ENCODE measurements around the gene AKR1A1.
"Not testable (repeated sequence)": the region's sequence is repeated elsewhere in the genome, so short reads cannot be mapped to it uniquely, and the experiment has no call there.

The AKR1A1 gene

DNA sequence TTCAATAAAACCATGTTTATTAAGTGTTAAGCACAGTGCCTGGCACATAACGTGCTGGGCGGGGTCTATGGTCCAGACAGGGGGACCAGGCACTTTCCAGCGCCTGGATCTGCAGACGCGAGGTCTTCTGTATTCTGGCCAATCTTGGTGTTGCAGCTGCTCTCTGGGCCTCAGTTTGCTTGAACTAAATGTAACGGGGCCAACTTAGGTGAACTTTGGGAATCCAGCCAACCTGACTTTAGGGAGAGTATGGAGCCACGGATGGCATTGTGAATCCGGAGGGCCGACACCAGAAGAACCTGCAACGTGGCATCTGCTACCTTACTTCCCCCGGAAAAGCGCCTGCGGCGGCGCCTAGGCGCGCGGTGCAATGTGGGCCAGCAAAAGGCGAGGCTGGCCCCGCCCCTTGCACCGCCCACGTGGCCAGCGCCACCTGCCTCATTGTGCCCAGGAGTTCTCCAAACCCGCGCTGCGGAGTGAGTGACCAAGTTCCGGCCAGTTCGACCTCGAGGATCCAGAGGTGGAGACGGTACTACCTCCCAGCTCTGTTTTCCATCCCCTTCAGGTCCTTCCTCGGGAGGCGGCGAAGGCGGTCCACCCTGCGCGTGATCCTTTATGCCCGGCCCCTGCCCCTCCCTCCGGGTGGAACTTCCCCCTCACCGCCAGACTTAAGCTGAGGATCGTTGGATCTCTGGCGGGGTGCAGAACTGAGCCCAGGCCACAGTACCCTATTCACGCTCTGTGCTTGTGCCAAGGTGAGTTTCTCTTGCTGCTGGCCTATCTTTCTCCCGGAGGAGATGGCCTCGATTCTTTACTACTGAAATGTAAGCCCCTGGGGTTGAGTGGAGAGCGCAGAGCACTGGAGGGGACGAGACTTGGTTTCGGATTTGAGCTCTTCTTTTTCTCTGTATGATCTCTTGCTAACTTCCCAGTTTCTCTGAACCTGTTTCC, at the start of gene AKR1A1:
TSS of gene AKR1A1 (plus strand) at position 426 of the 951 bp plus-strand sequence. CDS start 10,969 bp downstream, outside the sequence.
- peak; percentile 92 for DNase-seq (ENCODE audit: low spot score)

DNA sequence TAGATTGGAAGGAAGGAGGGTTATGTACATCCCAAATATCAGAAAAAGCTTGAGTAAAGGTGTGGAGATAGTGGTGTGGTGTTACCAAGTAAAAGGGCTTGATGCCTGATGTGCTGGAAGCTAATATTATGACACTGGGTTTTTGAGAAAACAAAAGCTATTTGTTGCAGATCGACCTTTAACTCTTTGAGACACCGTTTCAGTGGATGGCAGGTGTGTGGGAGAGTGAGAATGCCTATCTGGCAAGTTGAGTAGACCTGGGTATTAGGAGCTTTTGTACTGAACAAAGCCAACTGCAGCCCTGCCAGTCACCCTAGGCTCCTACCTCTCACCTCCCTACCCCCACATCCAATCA, 49.1 kb upstream of the AKR1A1 start:
- no peak for DNase-seq (ENCODE audit: low spot score)

DNA sequence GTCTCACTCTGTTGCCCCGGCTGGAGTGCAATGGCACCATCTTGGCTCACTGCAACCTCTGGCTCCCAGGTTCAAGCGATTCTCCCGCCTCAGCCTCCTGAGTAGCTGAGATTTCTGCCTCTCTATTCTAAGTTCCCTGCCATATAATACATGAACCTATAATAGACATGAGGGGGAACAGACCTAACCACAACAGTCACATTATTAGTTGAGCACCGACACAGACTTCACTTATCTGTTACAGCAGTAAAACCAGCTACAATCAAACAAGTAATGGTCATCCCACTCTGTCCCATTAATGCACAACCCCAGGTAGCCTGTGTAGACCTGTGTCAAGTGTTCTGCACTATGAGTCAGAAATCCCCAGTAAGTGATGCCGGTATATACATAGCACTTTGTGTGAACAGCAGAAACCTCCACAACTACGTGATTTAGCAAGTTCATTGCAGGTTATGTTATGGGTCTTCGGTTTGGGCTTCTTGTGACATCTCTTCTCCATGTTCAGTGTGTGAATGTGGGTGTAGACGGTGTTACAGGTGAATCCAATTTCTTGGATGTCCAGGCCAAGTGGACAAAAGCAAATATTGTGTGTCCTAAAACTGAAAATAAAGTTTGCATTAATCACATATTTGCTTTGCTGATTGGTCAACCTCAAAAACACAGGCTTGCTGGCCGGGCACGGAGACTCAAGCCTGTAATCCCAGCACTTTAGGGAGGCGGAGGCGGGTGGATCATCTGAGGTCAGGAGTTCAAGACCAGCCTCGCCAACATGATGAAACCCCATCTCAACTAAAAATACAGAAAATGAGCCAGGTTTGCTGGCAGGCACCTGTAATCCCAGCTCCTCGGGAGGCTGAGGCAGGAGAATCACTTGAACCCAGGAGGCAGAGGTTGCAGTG, 46.9 kb upstream of the AKR1A1 start:
- no peak for DNase-seq (ENCODE audit: low spot score)

DNA sequence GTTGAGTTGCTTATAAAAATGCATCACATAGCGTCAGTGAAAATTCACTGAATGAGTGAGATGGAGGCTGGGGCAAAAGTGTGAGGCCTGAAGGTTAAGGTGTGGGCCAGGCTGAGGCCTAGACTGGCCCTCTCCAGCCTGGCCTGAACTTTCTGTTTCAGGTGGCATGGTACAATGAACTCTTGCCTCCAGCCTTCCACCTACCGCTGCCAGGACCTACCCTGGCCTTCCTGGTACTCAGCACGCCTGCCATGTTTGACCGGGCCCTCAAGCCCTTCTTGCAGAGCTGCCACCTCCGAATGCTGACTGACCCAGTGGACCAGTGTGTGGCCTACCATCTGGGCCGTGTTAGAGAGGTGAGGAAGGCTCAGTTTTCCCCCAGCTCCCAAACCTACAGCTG, 43.4 kb upstream of the AKR1A1 start:
- DNase-seq (ENCODE audit: low spot score) = no peak

DNA sequence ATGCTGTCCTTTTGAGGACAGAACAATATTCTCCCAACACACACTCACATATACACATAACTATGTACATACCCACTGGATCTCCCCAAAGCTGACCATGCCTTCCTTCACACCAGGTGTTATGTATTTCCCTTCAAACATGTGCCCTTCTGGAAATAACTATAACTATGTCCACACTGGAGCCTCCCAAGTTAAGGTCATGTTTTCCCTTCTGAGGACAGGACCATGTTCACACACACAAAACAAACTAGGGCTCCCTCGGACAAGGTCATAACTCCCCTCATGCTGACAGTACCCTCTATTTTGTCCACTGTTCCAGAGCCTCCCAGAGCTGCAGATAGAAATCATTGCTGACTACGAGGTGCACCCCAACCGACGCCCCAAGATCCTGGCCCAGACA, 42.7 kb upstream of the AKR1A1 start:
- no peak for DNase-seq (ENCODE audit: low spot score)

DNA sequence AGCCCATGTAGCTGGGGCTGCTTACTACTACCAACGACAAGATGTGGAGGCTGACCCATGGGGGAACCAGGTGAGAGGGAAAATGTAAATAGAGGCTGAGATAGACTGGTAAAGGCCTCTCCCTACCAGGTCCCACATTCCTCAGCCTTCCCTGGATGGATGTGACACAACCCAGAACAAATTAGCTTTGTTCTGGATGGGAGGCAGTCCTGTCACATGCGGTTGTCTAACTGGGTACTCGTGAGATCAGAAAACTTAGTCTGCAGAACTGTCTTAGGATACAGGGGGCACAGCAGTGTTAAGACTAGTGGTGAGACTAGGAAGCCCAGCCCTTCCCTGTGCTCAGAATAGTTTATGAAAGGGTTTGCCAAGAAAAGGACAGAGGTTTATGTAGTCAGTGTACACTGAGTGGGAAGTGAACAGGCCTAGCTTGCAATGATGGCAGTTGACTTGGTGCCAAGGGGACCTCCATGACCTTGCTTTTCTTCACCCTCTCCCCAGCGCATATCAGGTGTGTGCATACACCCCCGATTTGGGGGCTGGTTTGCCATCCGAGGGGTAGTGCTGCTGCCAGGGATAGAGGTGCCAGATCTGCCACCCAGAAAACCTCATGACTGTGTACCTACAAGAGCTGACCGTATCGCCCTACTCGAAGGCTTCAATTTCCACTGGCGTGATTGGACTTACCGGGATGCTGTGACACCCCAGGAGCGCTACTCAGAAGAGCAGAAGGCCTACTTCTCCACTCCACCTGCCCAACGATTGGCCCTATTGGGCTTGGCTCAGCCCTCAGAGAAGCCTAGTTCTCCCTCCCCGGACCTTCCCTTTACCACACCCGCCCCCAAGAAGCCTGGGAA, 42.1 kb upstream of the AKR1A1 start:
- no peak for DNase-seq (ENCODE audit: low spot score)

DNA sequence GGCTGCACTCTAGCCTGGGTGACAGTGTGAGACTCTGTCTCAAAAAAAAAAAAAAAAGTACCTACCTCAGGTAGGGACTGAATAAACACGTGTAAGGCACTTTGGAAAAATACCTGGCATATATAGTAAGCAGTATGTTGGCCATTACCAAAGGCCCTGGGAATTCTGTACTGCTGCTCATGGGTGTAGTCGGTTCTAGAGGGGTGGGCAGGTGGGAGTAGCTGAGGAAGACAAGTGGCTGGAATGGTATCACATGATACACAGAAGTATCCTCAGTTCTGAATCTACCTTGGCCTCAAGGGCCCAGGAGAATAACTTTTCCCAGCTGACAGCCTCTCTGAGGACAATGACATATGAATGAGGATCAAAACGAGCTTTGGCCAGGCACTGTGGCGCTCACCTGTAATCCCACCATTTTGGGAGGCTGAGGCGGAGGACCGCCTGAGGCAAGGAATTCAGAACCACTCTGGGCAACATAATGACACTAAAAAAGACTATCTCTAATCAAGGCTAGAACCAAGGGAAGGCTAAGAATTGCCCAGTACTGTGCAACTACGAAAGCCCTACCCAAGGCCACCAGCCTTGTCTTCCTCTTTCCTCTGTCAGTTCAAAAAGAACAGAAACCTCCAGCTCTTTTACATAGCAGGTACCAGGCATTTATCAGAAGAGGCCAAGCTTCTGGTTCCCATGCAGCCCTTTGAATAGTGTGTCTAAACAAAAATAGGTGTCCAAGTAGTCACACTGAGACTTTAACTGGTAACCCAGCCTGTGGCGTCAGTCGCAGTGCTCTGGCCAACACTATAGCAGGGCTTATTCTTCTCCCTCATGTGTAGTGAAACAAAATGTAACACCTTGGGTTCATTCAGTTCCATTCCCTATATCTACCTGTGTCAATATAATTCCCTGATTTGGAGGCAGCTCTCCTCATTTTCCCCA, 40.3 kb upstream of the AKR1A1 start:
- no peak for DNase-seq (ENCODE audit: low spot score)

DNA sequence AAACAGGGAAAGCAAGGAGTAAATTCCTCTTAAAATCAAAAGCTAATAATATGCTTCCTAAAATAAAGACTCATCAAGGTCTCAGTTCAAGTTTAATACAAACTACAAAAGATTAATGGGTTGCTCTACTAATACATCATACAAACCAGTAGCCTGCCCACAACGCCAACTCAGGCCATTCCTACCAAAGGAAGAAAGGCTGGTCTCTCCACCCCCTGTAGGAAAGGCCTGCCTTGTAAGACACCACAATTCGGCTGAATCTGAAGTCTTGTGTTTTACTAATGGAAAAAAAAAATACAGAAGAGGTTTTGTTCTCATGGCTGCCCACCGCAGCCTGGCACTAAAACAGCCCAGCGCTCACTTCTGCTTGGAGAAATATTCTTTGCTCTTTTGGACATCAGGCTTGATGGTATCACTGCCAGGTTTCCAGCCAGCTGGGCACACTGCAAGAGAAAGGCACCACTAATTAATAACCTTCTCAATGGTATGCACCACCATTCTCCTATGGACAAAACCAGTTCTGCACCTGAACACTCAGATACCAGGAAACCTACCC, 39.6 kb upstream of the AKR1A1 start:
- DNase-seq (ENCODE audit: low spot score) = no peak

DNA sequence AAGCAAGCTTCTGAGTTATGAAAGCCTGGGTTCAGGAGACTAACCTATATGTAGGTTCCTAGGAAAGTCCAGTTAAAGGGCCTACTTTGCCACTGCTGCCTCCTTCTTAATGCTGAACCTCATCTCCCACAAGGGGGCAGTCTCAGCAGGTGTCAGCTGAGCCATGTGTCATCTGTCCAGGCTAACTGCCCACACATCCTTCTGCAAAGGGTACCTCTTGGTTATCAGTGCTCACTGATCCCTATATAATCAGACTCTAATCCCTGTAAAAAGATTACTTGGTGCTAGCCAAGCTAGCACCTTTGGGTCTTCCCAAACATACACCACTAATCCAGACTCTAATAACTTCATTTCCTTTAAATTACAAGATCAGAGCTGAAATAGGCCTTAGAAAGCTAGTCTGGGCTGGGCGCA, 38.0 kb upstream of the AKR1A1 start:
- DNase-seq (ENCODE audit: low spot score) = peak; percentile 68

DNA sequence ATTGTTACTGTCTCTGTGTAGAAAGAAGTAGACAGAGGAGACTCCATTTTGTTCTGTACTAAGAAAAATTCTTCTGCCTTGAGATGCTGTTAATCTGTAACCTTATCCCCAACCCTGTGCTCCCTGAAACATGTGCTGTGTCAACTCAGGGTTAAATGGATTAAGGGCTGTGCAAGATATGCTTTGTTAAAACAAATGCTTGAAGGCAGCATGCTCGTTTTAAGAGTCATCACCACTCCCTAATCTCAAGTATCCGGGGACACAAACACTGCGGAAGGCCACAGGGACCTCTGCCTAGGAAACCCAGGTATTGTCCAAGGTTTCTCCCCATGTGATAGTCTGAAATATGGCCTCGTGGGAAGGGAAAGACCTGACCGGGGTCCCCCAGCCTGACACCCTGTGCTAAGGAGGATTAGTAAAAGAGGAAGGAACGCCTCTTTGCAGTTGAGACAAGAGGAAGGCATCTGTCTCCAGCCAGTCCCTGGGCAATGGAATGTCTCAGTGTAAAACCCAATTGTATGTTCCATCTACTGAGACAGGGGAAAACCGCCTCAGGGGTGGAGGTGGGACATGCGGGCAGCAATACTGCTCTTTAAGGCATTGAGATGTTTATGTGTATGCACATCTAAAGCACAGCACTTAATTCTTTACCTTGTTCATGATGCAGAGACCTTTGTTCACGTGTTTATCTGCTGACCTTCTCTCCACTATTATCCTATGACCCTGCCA, 36.9 kb upstream of the AKR1A1 start:
- not testable (repeated sequence) for DNase-seq (ENCODE audit: low spot score)

DNA sequence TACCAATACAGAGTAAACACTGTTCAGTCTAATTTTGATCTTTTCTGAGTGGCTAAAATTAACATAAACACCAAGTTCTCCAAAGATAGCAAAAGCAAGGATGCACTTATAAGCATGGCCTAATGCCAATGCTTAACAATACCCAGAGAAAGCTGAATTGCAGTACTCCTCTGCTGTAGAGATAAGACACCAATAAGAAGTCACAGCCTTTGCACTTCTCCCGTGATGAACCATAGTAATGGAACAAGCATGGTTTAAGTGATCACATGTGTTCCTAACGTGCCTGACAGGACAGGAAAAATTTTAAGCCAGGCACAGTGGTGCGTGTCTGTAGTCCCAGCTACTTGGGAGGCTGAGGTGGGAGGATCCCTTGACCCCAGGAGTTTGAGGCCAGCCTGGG, 34.6 kb upstream of the AKR1A1 start:
- DNase-seq (ENCODE audit: low spot score) = no peak

DNA sequence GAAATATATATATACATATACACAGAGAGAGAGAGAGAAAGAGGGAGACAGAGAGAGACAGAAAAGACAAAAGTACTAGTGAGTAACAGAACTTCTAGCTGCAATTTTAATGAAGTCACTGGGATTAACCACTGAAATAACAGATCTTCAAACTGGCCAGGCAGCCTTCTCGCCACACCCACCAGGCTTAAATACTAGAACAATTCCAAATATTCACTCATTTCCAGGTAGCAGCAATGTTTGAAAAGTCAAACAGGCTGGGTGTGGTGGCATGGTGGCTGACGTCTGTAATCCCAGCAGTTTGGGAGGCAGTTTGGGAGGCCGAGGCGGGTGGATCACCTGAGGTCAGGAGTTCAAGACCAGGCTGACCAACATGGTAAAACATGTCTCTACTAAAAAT, 34.2 kb upstream of the AKR1A1 start:
- no peak for DNase-seq (ENCODE audit: low spot score)

DNA sequence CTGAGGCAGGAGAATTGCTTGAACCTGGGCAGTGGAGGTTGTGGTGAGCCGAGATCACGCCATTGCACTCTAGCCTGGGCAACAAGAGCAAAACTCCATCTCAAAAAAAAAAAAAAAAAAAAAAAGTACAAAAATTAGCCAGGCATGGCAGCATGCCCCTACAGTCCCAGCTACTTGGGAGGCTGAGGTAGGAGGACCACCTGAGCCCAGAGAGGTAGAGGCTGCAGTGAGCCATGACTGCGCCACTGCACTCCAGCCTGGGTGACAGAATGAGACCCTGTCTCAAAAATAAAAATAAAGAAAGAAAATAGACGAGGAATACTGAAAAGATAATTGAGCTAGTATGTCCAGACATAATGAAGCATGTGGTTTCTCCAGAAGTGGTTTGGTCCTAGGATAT, 32.3 kb upstream of the AKR1A1 start:
- not testable (repeated sequence) for DNase-seq (ENCODE audit: low spot score)

DNA sequence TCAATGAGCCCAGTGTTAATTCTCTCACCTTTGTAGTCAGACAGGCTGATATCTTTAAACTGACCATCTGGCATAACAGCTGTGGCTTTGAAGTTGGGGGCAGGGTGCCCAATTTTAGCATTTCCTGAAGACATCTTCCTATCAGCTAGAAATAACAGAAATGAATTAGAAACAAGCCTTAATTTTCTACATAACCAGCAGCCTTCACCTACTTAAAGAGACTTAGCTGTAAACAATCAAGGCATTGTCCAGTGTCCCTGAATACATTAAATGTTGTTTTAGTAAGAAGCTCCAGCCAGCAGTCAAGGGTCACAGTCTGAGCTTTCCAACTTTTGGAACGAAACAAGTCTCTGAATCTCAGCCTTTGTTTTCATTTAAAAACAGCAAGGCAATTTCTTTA, 31.7 kb upstream of the AKR1A1 start:
- DNase-seq (ENCODE audit: low spot score) = no peak

DNA sequence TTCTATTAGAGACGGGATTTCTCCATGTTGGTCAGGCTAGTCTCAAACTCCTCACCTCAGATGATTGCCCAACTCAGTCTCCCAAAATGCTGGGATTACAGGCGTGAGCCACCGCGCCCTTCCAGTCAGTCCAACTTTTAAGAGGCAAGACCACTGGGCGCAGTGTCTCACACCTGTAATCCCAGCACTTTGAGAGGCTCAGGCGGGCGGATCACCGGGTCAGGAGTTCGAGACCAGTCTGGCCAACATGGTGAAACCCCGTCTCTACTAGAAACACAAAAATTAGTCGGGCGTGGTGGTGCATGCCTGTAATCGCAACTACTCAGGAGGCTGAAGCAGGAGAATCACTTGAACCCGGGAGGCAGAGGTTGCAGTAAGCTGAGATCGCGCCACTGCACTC, 30.9 kb upstream of the AKR1A1 start:
- DNase-seq (ENCODE audit: low spot score) = not testable (repeated sequence)

DNA sequence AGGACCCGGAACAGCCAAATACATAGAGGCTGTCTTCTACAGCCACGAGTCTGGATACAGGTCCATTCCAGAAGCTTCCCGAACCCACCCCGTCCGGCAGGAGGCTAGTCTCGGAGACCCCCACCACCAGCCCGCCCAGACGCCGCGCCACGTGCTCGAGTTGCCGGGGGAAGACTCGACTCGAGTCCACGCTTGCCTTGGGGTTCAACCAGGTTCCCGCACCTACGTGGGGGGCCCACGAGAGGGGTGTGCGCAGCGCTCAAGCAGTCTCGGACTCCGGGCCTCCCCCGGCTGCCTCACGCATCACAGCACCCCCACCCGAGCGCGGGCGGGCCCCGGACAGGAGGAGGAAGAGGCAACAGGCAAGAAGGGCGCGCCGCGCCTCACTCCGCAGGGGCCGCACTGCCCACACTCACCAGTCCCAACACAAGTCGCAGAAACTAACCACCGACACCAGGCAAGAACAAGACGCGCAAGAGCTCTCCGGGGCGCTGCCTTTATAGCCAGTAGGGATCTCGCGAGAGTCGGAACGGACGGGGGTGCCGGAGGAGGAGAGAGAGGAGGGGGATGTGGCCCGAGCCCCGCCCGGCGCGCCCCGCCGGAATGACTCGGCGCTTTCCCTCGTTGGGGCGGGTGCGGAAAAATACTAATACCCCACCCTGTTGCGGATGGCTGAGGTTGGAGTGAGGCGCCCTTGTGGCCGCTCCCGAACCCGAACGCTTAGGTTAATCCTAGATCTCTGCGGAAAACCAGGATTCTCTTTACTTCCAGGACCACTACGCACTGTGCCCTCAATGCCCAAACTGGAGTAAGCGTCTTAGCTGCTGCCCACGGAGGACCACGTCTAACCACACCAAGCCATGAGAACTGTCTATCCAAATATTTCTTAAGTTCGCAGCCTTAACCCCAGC, 29.0 kb upstream of the AKR1A1 start, which contains the start of gene PRDX1:
TSS of gene PRDX1 (minus strand) at position 472 of the 911 bp plus-strand sequence. CDS start 2,841 bp downstream, outside the sequence.
- DNase-seq (ENCODE audit: low spot score) = peak; percentile 99

DNA sequence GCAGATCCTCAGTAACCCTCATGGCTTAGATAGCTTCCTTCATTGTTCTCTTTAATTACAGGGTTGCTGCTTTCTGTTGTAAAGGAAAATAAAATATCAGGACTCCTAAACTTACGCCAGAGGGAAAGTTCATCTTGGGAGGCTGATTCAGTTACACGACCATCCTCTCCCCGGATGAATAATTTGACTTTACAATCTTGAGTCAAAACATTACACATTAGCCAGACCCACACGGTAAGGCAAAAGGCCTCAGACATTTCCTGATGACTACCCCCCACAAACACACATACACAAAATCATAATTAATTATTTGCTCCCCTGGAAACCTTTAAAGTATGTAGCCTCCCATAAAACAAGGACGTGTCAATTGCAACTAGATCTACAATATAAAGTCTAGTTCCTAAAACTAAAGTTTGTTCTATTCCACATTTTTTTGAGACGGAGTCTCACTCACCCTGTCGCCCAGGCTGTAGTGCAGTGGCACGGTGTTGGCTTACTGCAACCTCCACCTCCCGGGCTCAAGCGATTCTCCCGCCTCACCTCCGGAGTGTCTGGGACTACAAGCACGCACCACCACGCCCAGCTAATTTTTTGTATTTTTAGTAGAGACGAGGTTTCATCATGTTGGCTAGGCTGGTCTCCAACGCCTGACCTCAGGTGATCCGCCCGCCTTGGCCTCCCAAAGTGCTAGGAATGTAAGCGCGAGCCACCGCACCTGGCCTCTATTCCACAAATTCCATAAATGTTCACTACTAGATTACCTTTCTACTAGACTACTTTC, 28.1 kb upstream of the AKR1A1 start:
- no peak for DNase-seq (ENCODE audit: low spot score)

DNA sequence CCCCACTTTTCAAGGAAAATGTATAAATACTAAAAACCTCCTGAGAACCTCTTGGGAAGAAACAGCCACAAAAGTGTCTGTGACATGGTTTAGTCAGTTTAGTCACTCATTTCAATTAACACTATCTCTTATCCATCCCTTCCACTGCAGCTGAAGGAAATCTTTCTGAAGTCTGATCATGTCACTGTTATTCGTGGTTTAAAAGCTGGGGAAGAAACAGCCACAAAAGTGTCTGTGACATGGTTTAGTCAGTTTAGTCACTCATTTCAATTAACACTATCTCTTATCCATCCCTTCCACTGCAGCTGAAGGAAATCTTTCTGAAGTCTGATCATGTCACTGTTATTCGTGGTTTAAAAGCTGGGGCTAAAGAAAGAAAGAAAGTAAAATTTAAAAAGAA, 27.1 kb upstream of the AKR1A1 start:
- DNase-seq (ENCODE audit: low spot score) = not testable (repeated sequence)

All from ecto neural progenitor cell (in vitro differentiated cells).